ENCODE measurements around the gene REEP1.

DNA sequence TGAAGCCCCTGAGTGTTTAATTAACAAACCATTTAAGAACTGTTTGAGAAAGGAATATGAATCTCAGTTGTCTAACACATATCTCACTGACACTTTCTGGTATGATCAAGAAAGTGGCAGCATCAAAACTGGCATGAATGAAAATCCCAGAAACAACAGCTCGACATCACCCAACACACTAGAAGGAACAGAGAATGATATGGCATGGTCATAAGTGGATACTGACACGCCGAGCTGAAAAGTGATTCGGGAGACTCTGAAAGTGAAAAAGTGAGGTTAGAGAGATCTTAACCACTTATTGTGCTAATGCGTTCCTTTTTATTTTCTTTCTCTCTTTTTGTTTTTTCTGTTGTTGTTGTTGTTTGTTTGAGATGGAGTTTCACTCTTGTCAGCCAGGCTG is 100.3 kb downstream of the REEP1 start:
- TF ChIP-seq, protein P1, sequence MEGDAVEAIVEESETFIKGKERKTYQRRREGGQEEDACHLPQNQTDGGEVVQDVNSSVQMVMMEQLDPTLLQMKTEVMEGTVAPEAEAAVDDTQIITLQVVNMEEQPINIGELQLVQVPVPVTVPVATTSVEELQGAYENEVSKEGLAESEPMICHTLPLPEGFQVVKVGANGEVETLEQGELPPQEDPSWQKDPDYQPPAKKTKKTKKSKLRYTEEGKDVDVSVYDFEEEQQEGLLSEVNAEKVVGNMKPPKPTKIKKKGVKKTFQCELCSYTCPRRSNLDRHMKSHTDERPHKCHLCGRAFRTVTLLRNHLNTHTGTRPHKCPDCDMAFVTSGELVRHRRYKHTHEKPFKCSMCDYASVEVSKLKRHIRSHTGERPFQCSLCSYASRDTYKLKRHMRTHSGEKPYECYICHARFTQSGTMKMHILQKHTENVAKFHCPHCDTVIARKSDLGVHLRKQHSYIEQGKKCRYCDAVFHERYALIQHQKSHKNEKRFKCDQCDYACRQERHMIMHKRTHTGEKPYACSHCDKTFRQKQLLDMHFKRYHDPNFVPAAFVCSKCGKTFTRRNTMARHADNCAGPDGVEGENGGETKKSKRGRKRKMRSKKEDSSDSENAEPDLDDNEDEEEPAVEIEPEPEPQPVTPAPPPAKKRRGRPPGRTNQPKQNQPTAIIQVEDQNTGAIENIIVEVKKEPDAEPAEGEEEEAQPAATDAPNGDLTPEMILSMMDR (conservative IDR thresholded peaks at IDR 0.05; ENCODE audit: low read depth, low read length), result no peak
- TF ChIP-seq EZH2 (IDR thresholded peaks at IDR 0.05; ENCODE audit: borderline replicate concordance, low read depth, low read length, poor library complexity, severe bottlenecking), result no peak
